Measurements from ENCODE around the gene TMEFF1.
"Not testable (repeated sequence)": the region's sequence is repeated elsewhere in the genome, so short reads cannot be mapped to it uniquely, and the experiment has no call there.

Gene TMEFF1, protein sequence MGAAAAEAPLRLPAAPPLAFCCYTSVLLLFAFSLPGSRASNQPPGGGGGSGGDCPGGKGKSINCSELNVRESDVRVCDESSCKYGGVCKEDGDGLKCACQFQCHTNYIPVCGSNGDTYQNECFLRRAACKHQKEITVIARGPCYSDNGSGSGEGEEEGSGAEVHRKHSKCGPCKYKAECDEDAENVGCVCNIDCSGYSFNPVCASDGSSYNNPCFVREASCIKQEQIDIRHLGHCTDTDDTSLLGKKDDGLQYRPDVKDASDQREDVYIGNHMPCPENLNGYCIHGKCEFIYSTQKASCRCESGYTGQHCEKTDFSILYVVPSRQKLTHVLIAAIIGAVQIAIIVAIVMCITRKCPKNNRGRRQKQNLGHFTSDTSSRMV

DNA sequence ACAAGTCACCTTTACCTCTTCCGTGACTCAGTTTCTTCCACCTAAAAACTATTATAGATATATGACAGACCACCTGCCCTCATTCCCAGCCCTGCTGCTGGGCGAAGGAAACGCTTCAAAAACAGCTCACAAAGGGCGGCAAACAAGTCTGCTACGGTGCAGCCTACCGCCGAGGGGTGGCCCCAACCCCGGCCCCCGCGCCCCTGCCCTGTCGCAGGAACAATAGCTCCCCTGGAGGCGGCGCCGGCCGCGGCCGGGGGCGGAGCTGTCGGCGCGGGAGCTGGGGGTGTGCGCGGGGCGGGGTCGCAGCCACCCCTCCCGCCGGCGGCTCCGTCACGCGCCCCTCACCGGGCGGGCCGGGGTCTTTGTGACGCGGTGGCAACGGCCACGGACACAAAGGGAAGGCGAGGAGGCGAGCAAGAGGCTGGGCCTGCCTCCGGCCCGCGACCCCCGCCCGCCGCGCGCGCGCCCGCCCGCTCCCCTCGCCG, at the start of gene TMEFF1:
TMEFF1 (plus strand) TSS at position 362 of the 488 bp plus-strand sequence. CDS start 396 bp downstream, outside the sequence.
- no peak for DNase-seq (ENCODE audit: low read depth)

DNA sequence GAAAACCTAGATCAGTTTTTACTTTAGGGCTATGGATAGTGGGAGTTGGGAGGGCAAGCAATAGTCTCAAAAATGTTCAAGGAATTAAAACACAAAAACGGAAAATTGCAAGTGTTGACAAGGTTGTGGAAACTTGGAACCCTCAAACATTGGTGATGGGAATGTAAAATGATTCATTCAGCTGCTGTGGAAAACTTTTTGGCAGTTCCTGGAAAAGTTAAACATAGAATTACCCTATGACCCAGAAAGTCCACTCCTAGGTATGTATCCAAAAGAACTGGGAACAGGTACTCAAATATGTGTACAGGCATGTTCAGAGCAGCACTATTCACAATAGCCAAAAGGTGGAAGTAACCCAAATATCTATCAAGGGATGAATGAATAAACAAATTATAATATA, 47.2 kb upstream of the TMEFF1 start:
- DNase-seq (ENCODE audit: low read depth) = no peak

DNA sequence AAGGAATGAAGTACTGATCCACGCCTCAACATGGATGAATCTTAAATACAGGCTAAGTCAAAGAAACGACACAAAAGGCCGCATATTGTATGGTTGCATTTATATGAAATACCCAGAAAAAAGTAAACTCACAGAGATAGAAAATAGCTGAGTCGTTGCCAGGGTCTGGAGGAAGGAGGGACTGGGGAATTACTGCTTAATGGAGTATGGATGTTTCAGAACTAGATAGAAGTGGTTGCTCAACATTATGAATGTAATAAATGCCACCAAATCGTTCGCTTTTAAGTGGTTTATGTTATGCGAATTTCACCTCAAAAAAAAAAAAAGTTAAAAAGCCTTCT, 46.8 kb upstream of the TMEFF1 start:
- no peak for DNase-seq (ENCODE audit: low read depth)

DNA sequence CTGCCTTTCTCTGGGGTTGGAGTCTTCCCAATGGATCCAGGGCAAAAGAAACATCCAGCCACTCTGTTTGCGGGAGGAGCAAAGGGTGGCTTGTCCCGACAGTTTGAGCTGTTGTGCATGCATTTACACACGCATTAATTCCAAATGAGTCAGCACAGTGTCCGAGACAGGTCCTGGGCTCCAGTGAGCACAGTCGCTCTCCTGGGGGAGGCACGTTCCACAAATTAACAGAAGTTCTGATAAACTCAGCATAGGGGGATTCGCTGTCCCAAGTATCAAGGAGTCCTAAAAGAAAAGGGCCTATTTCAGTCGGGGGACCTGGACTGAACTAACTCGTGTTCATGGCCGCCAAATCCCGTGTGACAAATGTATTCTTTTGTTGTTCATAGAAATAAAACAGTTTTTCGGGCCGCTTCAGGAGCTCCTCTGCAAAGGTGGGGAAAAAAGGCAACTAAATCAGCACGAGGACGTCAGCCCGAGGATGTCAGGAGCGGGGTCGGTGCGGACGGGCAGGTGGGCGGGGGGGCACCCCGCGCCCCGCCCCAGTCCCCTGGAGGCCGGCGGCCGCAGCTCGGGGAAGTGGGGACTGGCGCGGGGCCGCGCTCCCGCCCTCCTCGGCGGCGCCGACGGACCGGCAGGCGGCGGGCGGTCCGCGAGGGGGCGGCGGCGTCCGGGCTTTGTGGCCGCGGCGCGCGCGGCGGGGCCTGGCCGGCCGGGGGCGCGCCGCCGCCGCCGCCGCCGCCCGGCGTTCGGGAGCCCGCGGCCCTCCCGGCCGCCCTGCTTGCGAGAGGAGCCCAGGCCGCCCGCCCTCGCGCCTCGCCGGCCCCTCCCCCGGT, 46.2 kb upstream of the TMEFF1 start, which contains the start of gene MSANTD3:
MSANTD3 (plus strand) TSS at position 614 of the 836 bp plus-strand sequence. CDS start 14,796 bp downstream, outside the sequence.
- peak; percentile 65 for DNase-seq (ENCODE audit: low read depth)

GRCh38 chr9:100427366-100428263, 45.3 kb upstream of the TMEFF1 start:
- no peak for DNase-seq (ENCODE audit: low read depth)

- peak; percentile 95 for DNase-seq (ENCODE audit: low read depth)
Observed at GRCh38 chr9:100428871-100429654, 43.9 kb upstream of the TMEFF1 start.

DNA sequence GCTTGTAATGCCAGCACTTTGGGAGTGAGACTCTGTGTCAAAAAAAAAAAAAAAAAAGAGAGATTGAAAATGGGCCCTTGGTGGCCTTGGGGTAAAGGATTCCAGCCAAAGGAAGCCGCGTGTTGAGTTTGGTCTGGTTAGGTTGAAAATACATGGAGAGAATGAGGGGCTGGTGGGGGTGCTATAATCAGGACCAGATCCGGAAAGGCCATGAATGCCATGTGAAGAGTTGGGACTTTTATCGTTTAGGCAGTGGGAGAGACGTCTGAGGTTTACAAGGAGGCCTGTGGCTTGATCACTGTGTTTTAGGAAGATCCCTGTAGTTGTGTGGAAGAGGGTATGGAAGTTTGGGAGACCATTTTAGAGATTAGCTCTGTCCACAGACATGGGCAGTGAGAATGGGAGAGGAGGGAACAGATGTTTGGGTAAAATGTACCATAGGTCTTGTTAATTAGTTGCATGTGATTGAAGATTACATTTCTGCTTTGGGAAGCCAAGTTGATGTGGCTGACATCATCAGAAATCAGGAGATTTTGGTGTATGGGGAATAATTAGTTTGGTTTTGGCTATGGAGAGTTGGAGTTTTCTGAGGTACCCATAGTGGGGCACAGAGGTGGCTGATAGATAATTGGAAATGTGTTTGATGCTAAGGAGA, 42.5 kb upstream of the TMEFF1 start:
- DNase-seq (ENCODE audit: low read depth) = no peak

DNA sequence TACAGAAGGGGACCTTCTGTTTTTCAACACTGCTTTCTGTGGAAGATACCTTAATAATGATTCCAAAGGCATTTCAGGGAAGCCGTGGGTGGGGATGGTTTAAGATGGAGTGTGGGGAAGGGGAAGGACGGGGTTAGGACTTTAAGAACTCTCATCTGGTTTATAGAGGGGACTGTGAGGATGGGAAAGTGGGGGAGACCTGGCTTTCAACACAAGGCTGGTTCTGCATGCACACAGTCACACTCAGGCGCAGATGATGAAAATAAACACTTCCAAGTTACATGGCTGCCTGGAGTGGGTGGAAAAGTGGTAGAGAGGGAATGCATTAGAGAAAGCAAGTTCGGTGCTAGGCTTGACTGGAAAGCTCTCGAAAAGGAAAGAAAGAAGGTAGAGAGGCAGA, 41.1 kb upstream of the TMEFF1 start:
- DNase-seq (ENCODE audit: low read depth) = no peak

- no peak for DNase-seq (ENCODE audit: low read depth)
Observed at GRCh38 chr9:100432736-100433135, 40.2 kb upstream of the TMEFF1 start.

GRCh38 chr9:100436571-100436970, 36.4 kb upstream of the TMEFF1 start:
- no peak for DNase-seq (ENCODE audit: low read depth)

GRCh38 chr9:100437860-100438805, 34.8 kb upstream of the TMEFF1 start:
- peak; percentile 45 for DNase-seq (ENCODE audit: low read depth)

DNA sequence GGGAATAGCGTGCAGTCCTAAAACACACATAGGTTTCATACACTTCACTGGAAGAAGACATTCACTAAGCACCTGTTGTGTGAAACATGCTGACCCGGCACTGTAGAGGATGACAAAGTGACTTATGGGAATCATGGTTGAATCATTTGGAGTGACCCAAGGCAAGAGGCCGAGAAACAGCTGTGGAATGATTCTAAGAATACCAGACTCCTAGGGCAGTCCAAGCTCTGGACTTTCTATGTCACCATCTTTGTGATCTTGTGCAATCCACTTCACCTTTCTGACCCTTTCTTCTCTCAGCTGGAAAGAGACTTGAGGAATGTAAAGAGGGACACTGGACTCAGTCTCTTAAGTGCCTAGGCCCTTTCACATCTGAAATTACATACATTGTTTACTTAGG, 32.9 kb upstream of the TMEFF1 start:
- DNase-seq (ENCODE audit: low read depth) = no peak

GRCh38 chr9:100440487-100440886, 32.5 kb upstream of the TMEFF1 start:
- not testable (repeated sequence) for DNase-seq (ENCODE audit: low read depth)

GRCh38 chr9:100441911-100442361, 31.0 kb upstream of the TMEFF1 start:
- DNase-seq (ENCODE audit: low read depth) = no peak

- DNase-seq (ENCODE audit: low read depth) = no peak
Observed at GRCh38 chr9:100443781-100444768, 28.9 kb upstream of the TMEFF1 start.

DNA sequence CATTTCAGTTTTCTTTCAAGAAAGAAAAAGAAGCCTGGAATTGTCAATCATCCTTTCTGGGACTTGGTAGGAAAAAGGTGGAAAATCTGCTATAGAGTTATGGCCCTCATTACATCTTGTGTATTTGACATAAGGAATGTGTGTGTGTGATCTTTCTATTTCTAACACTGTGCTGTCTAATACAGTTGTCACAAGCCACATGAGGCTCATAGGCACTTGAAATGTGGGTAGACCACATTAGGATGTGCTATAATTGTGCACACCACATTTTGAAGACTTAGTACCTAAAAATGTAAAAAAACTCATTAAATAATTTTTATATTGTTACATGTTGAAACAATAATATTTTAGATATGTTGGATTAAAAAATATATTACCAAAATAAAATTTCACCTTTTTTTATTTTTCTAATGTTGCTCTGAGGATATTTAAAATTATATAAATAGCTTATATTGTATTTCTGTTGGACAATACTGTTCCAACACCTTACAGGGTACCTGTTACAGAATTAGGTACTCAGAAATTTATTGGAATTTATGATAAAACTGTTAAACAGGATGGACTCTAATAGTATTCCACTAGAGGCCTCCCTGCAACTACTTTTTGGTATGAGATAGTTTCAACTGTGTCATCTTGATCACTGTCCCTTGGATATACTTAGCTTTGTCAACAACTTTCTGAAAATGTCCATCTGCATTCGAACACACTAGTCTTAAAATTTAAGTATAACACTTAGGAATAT, 27.6 kb upstream of the TMEFF1 start:
- DNase-seq (ENCODE audit: low read depth) = no peak

DNA sequence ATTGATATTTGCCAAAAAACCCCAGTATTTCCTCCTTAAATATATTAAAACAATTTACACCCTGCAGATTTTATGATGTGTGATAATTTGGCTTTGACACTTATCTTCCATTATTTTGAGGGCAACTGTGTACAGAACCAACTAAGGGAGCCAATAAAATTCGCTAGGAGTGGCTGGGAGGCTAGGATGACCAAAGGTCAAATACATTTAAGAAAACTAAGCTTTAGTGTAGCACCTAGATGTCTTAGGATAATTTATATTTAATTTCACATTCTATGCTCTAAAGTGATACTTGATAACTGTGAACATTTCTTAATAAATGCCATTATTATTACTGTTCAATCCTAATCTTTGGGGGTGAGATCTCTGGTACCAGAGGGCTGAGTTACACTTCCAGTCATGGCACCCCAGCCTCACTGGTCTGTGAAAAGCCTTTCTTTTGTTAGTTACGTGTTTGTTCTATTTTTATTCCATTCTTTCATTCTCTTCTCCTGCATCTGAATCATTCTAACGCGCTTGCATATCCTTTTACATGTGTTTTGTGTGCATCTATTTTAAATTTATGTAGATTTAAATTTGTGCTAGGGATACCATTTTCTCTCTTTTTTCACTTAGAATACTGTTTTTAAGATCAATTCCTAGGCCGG, 26.9 kb upstream of the TMEFF1 start:
- DNase-seq (ENCODE audit: low read depth) = no peak
